NCI-H526 (cell line): ENCODE measurements around the gene RAB11FIP4.

Experiments
- DNase-seq, 2 experiments: peaks; one replicate each; lab custom pipeline; 2025; lab: John Stamatoyannopoulos, UW

The RAB11FIP4 gene

GRCh38 chr17:31459716-31460115, 68.2 kb downstream of the RAB11FIP4 start:
- no peak for DNase-seq

GRCh38 chr17:31460226-31460721, 68.8 kb downstream of the RAB11FIP4 start:
- no peak for DNase-seq

GRCh38 chr17:31461227-31461810, 69.8 kb downstream of the RAB11FIP4 start:
- no peak for DNase-seq

GRCh38 chr17:31462261-31462660, 70.8 kb downstream of the RAB11FIP4 start:
- no peak for DNase-seq

- no peak for DNase-seq
These were observed 74.8 kb downstream of the RAB11FIP4 start for GRCh38 chr17:31466096-31466760.

GRCh38 chr17:31467502-31468256, 76.2 kb downstream of the RAB11FIP4 start:
- DNase-seq = peak; percentile 74 to 88

GRCh38 chr17:31469959-31470358, 78.5 kb downstream of the RAB11FIP4 start:
- DNase-seq = no peak

GRCh38 chr17:31470592-31470991, 79.1 kb downstream of the RAB11FIP4 start:
- DNase-seq = no peak

GRCh38 chr17:31472137-31472536, 80.7 kb downstream of the RAB11FIP4 start:
- no peak for DNase-seq

- DNase-seq = no peak
These were observed 84.1 kb downstream of the RAB11FIP4 start for GRCh38 chr17:31475378-31476162.

GRCh38 chr17:31476525-31477416, 85.3 kb downstream of the RAB11FIP4 start:
- no peak for DNase-seq

GRCh38 chr17:31477417-31478055, 86.1 kb downstream of the RAB11FIP4 start:
- no peak for DNase-seq

- DNase-seq = no peak
These were observed 87.6 kb downstream of the RAB11FIP4 start for GRCh38 chr17:31479062-31479408.

- DNase-seq = no peak
These were observed 88.0 kb downstream of the RAB11FIP4 start for GRCh38 chr17:31479524-31479923.

GRCh38 chr17:31480067-31480466, 88.6 kb downstream of the RAB11FIP4 start:
- no peak for DNase-seq

GRCh38 chr17:31480904-31481782, 89.7 kb downstream of the RAB11FIP4 start:
- DNase-seq = no peak

GRCh38 chr17:31481783-31482081, 90.3 kb downstream of the RAB11FIP4 start:
- no peak for DNase-seq

- no peak for DNase-seq
These were observed 93.3 kb downstream of the RAB11FIP4 start for GRCh38 chr17:31484821-31485220.

- DNase-seq = no peak
These were observed 95.0 kb downstream of the RAB11FIP4 start for GRCh38 chr17:31486351-31487062.
